ENCODE measurements around the gene GAL3ST2. TPM values are rescaled to one million over a fixed set of nuclear protein-coding genes. Genes with fewer than 3 reads are reported as not detected.

GAL3ST2 gene
- total RNA-seq, 2 experiments from 2014 or later: 1.5 to 1.9 TPM

- ATAC-seq (ENCODE audit: poor library complexity) (no peak), DNase-seq (peak in 1 of 14 experiments; percentile 27)
- no peaks in the 10 kb centered on the region for H3K9me3 Mint-ChIP-seq
- no peak overlapping the region for H3K4me3 Mint-ChIP-seq
- no peak for TF ChIP-seq CTCF (IDR thresholded peaks at IDR 0.05)
- Histone ChIP-seq H3K4me1 (ENCODE audit: insufficient read depth, low read length) (peaks cover 21% of the 10 kb centered on the region), H3K4me3 (ENCODE audit: low read length) (peak overlapping the region; percentile 46), H3K27me3 (ENCODE audit: control insufficient read depth in 1 of 2, insufficient read depth in 2 of 2, low read length in 2 of 2) (peaks cover 0 to 8% of the 10 kb centered on the region in 2 experiments), H3K36me3 (ENCODE audit: insufficient read depth, low read length) (no peaks in the 10 kb centered on the region), H3K9me3 (ENCODE audit: control insufficient read depth in 1 of 2, insufficient read depth in 1 of 2, low read length in 2 of 2) (no peaks in the 10 kb centered on the region), H3K27ac (ENCODE audit: low read depth in 1 of 2, low read length in 2 of 2) (no peak overlapping the region)
- ChIA-PET POLR2A (interaction anchor here (1.0 kb wide), 1 partner anchor 57 kb away, joined by 3 read pairs; no protein-coding TSS in a partner anchor), CTCF (no interaction called here)
- H3K27me3 Mint-ChIP-seq: peaks cover 4% of the 10 kb centered on the region
- H3K4me1 Mint-ChIP-seq (ENCODE audit: low read depth): no peaks in the 10 kb centered on the region
- intact Hi-C loops (cut with DNase I, micrococcal nuclease): no loop called here
- no peaks in the 10 kb centered on the region for H3K36me3 Mint-ChIP-seq (ENCODE audit: low read depth)
- no peak overlapping the region for H3K27ac Mint-ChIP-seq
Measured at GRCh38 chr2:241802421-241803318, 26.0 kb downstream of the GAL3ST2 start.

- Mint-ChIP-seq H3K27ac (no peak overlapping the region), H3K36me3 (ENCODE audit: low read depth) (no peaks in the 10 kb centered on the region), H3K9me3 (no peaks in the 10 kb centered on the region), H3K4me1 (ENCODE audit: low read depth) (peaks cover 5% of the 10 kb centered on the region), H3K27me3 (peaks cover 10% of the 10 kb centered on the region), H3K4me3 (peak overlapping the region; percentile 38)
- H3K27ac ChIP-seq (ENCODE audit: low read depth in 1 of 2, low read length in 2 of 2): no peak overlapping the region
- POLR2A ChIA-PET: interaction anchor here (1.0 kb wide), 1 partner anchor 56 kb away, joined by 3 read pairs; no protein-coding TSS in a partner anchor
- ATAC-seq (ENCODE audit: poor library complexity) (peak; percentile 61), DNase-seq (peak in 10 of 14 experiments; percentile 16 to 74 (median 36))
- H3K4me1 ChIP-seq (ENCODE audit: insufficient read depth, low read length): peaks cover 21% of the 10 kb centered on the region
- CTCF ChIA-PET: interaction anchor here (1.5 kb wide), 1 partner anchor 65 kb away, joined by 3 read pairs; no protein-coding TSS in a partner anchor
- H3K27me3 ChIP-seq (ENCODE audit: control insufficient read depth in 1 of 2, insufficient read depth in 2 of 2, low read length in 2 of 2): peaks cover 0 to 8% of the 10 kb centered on the region in 2 experiments
- peak overlapping the region; percentile 56 for H3K4me3 ChIP-seq (ENCODE audit: low read length)
- H3K9me3 ChIP-seq (ENCODE audit: control insufficient read depth in 1 of 2, insufficient read depth in 1 of 2, low read length in 2 of 2): no peaks in the 10 kb centered on the region
- intact Hi-C loops (cut with DNase I, micrococcal nuclease): no loop called here
- no peaks in the 10 kb centered on the region for H3K36me3 ChIP-seq (ENCODE audit: insufficient read depth, low read length)
- TF ChIP-seq CTCF (IDR thresholded peaks at IDR 0.05): no peak
Measured at GRCh38 chr2:241803387-241804325, 27.0 kb downstream of the GAL3ST2 start.
